H9 (cell line): ENCODE results near the gene AADAT. TPM values are rescaled to one million over a fixed set of nuclear protein-coding genes. Genes with fewer than 3 reads are reported as not detected.

Source experiments
- DNase-seq: peaks from one replicate; pipeline ENCODE4 v3.0.0-alpha.2; 2017
- H2AFZ ChIP-seq: one replicate; pipeline ENCODE4 v1.6.1; 2013; ENCODE audit warnings: mild to moderate bottlenecking, low read length, control low read depth, moderate library complexity
- H2AK5ac ChIP-seq: 2 replicates; pipeline ENCODE4 v1.6.1; 2013; ENCODE audit warnings: low read length, control low read depth, mixed read lengths; ENCODE audit not compliant: insufficient read length
- H2BK120ac ChIP-seq: one replicate; pipeline ENCODE4 v1.6.1; 2013; ENCODE audit warnings: low read depth, mild to moderate bottlenecking, low read length, control low read depth, inconsistent platforms; ENCODE audit not compliant: poor library complexity, severe bottlenecking
- H2BK12ac ChIP-seq: 2 replicates; pipeline ENCODE4 v1.6.1; 2013; ENCODE audit warnings: low read length, control low read depth, mixed read lengths, low read depth; ENCODE audit not compliant: insufficient read length
- H2BK15ac ChIP-seq: 2 replicates; pipeline ENCODE4 v1.6.1; 2013; ENCODE audit warnings: low read depth, low read length, control low read depth
- H2BK20ac ChIP-seq: one replicate; pipeline ENCODE4 v1.6.1; 2013; ENCODE audit warnings: low read depth, mild to moderate bottlenecking, low read length, control low read depth, inconsistent platforms; ENCODE audit not compliant: poor library complexity, severe bottlenecking
- H2BK5ac ChIP-seq: 2 replicates; pipeline ENCODE4 v1.6.1; 2013; ENCODE audit warnings: low read length, control low read depth, mixed read lengths; ENCODE audit not compliant: insufficient read length
- H3K14ac ChIP-seq: 2 replicates; pipeline ENCODE4 v1.6.1; 2013; ENCODE audit warnings: low read length, control low read depth; ENCODE audit not compliant: insufficient read depth
- H3K18ac ChIP-seq: 2 replicates; pipeline ENCODE4 v1.6.1; 2013; ENCODE audit warnings: low read depth, mild to moderate bottlenecking, mixed read lengths, low read length, control low read depth; ENCODE audit not compliant: insufficient read length
- H3K23ac ChIP-seq: 2 replicates; pipeline ENCODE4 v1.6.1; 2013; ENCODE audit warnings: low read length, control low read depth, mixed read lengths, low read depth; ENCODE audit not compliant: insufficient read length
- H3K23me2 ChIP-seq: 2 replicates; pipeline ENCODE4 v1.6.1; 2013; ENCODE audit warnings: low read depth, mild to moderate bottlenecking, mixed read lengths, low read length, control low read depth; ENCODE audit not compliant: insufficient read length, poor library complexity, severe bottlenecking
- H3K27ac ChIP-seq: 2 replicates; pipeline ENCODE4 v1.5.1; 2013; ENCODE audit warnings: low read length, control low read depth, mixed read lengths, low read depth; ENCODE audit not compliant: insufficient read length
- H3K27me3 ChIP-seq: 2 replicates; pipeline ENCODE4 v1.6.1; 2013; ENCODE audit warnings: low read length, control low read depth, inconsistent platforms; ENCODE audit not compliant: insufficient read depth
- H3K4ac ChIP-seq: 2 replicates; pipeline ENCODE4 v1.6.1; 2013; ENCODE audit warnings: low read depth, mild to moderate bottlenecking, control low read depth, inconsistent platforms, low read length, moderate library complexity
- H3K4me1 ChIP-seq: 2 replicates; pipeline ENCODE4 v1.6.1; 2013; ENCODE audit warnings: low read length, control low read depth, inconsistent platforms; ENCODE audit not compliant: insufficient read depth
- H3K4me2 ChIP-seq: 2 replicates; pipeline ENCODE4 v1.6.1; 2013; ENCODE audit warnings: low read length, control low read depth, mixed read lengths; ENCODE audit not compliant: insufficient read length, insufficient read depth
- H3K56ac ChIP-seq: 2 replicates; pipeline ENCODE4 v1.6.1; 2013; ENCODE audit warnings: low read depth, mild to moderate bottlenecking, mixed read lengths, low read length, control low read depth; ENCODE audit not compliant: insufficient read length
- H3K79me1 ChIP-seq: 2 replicates; pipeline ENCODE4 v1.6.1; 2013; ENCODE audit warnings: low read depth, mild to moderate bottlenecking, moderate library complexity, low read length, control low read depth, inconsistent platforms; ENCODE audit not compliant: insufficient read depth, poor library complexity, severe bottlenecking
- H3K79me2 ChIP-seq: 2 replicates; pipeline ENCODE4 v1.6.1; 2013; ENCODE audit warnings: low read length, control low read depth, inconsistent platforms; ENCODE audit not compliant: insufficient read depth
- H3K9ac ChIP-seq: 2 replicates; pipeline ENCODE4 v1.6.1; 2013; ENCODE audit warnings: low read length, control low read depth, mixed read lengths; ENCODE audit not compliant: insufficient read length; ENCODE audit errors: extremely low read depth
- H3K9me3 ChIP-seq: one replicate; pipeline ENCODE4 v1.6.1; 2013; ENCODE audit warnings: low read depth, low read length, inconsistent platforms; ENCODE audit not compliant: control insufficient read depth
- H3T11ph ChIP-seq: one replicate; pipeline ENCODE4 v1.6.1; 2013; ENCODE audit warnings: mild to moderate bottlenecking, low read length, control low read depth, inconsistent platforms
- H4K20me1 ChIP-seq: one replicate; pipeline ENCODE4 v1.6.1; 2013; ENCODE audit not compliant: control insufficient read depth, insufficient read length, insufficient read depth
- H4K5ac ChIP-seq: 2 replicates; pipeline ENCODE4 v1.6.1; 2013; ENCODE audit warnings: low read depth, mild to moderate bottlenecking, mixed read lengths, low read length, control low read depth; ENCODE audit not compliant: insufficient read length
- H4K8ac ChIP-seq: replicated peaks from 2 replicates; pipeline ENCODE4 v1.6.1; 2013; ENCODE audit warnings: low read length, control low read depth, mixed read lengths, low read depth; ENCODE audit not compliant: insufficient read length
- H4K91ac ChIP-seq: 2 replicates; pipeline ENCODE4 v1.6.1; 2013; ENCODE audit warnings: low read depth, mild to moderate bottlenecking, moderate library complexity, mixed read lengths, low read length, control low read depth; ENCODE audit not compliant: insufficient read length
- H3K27ac Mint-ChIP-seq, 3 experiments: 2 replicates in 2 of 3; 3 replicates in 1 of 3; pipeline ENCODE4 v1.8.0; 2020 to 2021; ENCODE audit warnings: mixed read lengths in 3 of 3, mild to moderate bottlenecking in 1 of 3, moderate library complexity in 1 of 3
- H3K27me3 Mint-ChIP-seq: 2 replicates; pipeline ENCODE4 v1.8.0; 2021; ENCODE audit warnings: low read depth, mild to moderate bottlenecking, moderate library complexity, mixed read lengths
- H3K36me3 Mint-ChIP-seq, 3 experiments: 2 replicates in 2 of 3; 3 replicates in 1 of 3; pipeline ENCODE4 v1.8.0; 2020 to 2021; ENCODE audit warnings: low read depth in 3 of 3, mixed read lengths in 3 of 3; ENCODE audit not compliant: insufficient read depth in 1 of 3
- H3K4me1 Mint-ChIP-seq, 2 experiments: 2 replicates each; pipeline ENCODE4 v1.8.0; 2020; ENCODE audit warnings: mixed read lengths in 2 of 2
- H3K4me3 Mint-ChIP-seq, 2 experiments: 2 replicates in 1 of 2; 3 replicates in 1 of 2; pipeline ENCODE4 v1.8.0; 2020 to 2021; ENCODE audit warnings: mild to moderate bottlenecking in 2 of 2, mixed read lengths in 2 of 2, moderate library complexity in 1 of 2
- H3K9me3 Mint-ChIP-seq, 2 experiments: 2 replicates in 1 of 2; 3 replicates in 1 of 2; pipeline ENCODE4 v1.8.0; 2020; ENCODE audit warnings: mild to moderate bottlenecking in 2 of 2, mixed read lengths in 2 of 2, moderate library complexity in 1 of 2
- CTCF ChIP-seq: fragments of 200-600 bp; sonication (generic); conservative IDR thresholded peaks from 3 replicates; pipeline ENCODE4 v1.8.0; 2021; ENCODE audit warnings: antibody characterized with exemption, mild to moderate bottlenecking
- WGBS: extraction: QIAGEN DNeasy Blood & Tissue Kit; methylation state at CpG from one replicate; pipeline ENCODE4 v1.1.7; 2013; ENCODE audit warnings: missing lambda C conversion rate, low lambda C conversion rate, mixed read lengths; ENCODE audit not compliant: insufficient read length; ENCODE audit errors: extremely low coverage; 5-methylcytosine and 5-hydroxymethylcytosine counted together
- total RNA-seq: library from RNA; stranded (reverse); gene quantifications from 2 replicates; pipeline ENCODE4 v1.2.1, GENCODE V29; 2021

AADAT gene
- total RNA-seq, 1 experiment from 2014 or later, result 14.1 TPM

GRCh38 chr4:170033999-170034398 lies 55.8 kb downstream of the AADAT start:
- Histone ChIP-seq H4K91ac (no peak overlapping the region), H2AFZ (no peak overlapping the region), H3K9me3 (no peaks in the 10 kb centered on the region), H3K23me2 (no peaks in the 10 kb centered on the region), H2BK5ac (no peak overlapping the region), H3K4ac (no peak overlapping the region), H3K4me1 (no peaks in the 10 kb centered on the region), H2AK5ac (no peak overlapping the region), H4K5ac (no peak overlapping the region), H3K4me2 (no peak overlapping the region), H2BK120ac (no peak overlapping the region), H3T11ph (no peak overlapping the region), H3K79me2 (no peaks in the 10 kb centered on the region), H2BK15ac (no peak overlapping the region), H3K27ac (no peak overlapping the region), H3K23ac (no peak overlapping the region), H4K8ac (no peak overlapping the region), H3K14ac (no peak overlapping the region), H4K20me1 (no peaks in the 10 kb centered on the region), H3K18ac (no peak overlapping the region), H3K56ac (no peak overlapping the region), H2BK20ac (no peak overlapping the region), H3K79me1 (no peaks in the 10 kb centered on the region), H2BK12ac (no peak overlapping the region), H3K27me3 (no peaks in the 10 kb centered on the region; the same call in 1 of the 2 replicates), H3K9ac (no peak overlapping the region)
- TF ChIP-seq CTCF, result no peak
- H3K27ac Mint-ChIP-seq, result no peak overlapping the region
- H3K36me3 Mint-ChIP-seq, result no peaks in the 10 kb centered on the region; a peak in 1 of 7 replicates
- peaks cover 10% of the 10 kb centered on the region for H3K27me3 Mint-ChIP-seq
- H3K4me1 Mint-ChIP-seq, result peaks cover 5 to 7% of the 10 kb centered on the region in 2 experiments; a peak in 3 of 4 replicates
- WGBS, result no CpG with 5 or more reads among the region's 2 CpGs
- H3K9me3 Mint-ChIP-seq, result peaks cover 0 to 2% of the 10 kb centered on the region in 2 experiments; a peak in 1 of 5 replicates
- DNase-seq, result no peak
- no peak overlapping the region for H3K4me3 Mint-ChIP-seq
